Right renal pelvis (tissue), 4 donors: ENCODE data around the gene HERPUD1. TPM values are rescaled to one million over a fixed set of nuclear protein-coding genes. Genes with fewer than 3 reads are reported as not detected.
A peak's percentile ranks its signal among the peaks of the same experiment; 100 is the strongest.

Experiments
- DNase-seq, 4 donors: peaks; one replicate each; pipeline ENCODE4 v3.0.0-alpha.2; 2013; ENCODE audit warnings: low read depth in 4 of 4, low spot score in 3 of 4, missing footprints in 1 of 4
- polyA plus RNA-seq, 4 donors: library from polyadenylated mRNA; unstranded; fragments of 120-200 nt; gene quantifications; one replicate each; pipeline ENCODE4 v1.2.1, GENCODE V29; 2013; ENCODE audit not compliant: insufficient read length in 4 of 4

Gene HERPUD1
- polyA plus RNA-seq, 4 donors = 116 to 134 (median 122) TPM

GRCh38 chr16:56910654-56911539 is 21.0 kb upstream of the HERPUD1 start:
- DNase-seq = no peak

- DNase-seq = no peak
These were observed 20.0 kb upstream of the HERPUD1 start for GRCh38 chr16:56911771-56912571.

- no peak for DNase-seq
These were observed 18.9 kb upstream of the HERPUD1 start for GRCh38 chr16:56912746-56913708.

DNA sequence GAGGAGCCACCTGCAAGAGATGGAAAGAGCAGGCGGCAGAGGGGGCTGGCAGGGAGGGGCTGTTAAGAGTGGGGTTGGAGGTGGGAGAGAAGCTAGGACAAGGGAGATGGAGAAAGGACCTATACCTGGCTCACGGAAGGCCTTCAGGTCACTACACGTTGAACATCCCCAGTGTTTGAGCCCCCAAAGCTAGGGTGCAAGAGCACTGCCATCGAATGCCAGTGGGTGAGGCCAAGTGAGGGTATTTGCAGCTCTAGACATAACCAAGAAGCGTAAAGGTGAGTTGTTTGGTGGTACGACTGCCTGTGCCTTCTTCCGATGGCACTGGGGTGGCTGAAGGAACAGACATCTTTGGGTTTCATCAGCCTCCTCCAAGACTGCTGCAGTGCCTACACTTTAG is 17.0 kb upstream of the HERPUD1 start:
- no peak for DNase-seq

DNA sequence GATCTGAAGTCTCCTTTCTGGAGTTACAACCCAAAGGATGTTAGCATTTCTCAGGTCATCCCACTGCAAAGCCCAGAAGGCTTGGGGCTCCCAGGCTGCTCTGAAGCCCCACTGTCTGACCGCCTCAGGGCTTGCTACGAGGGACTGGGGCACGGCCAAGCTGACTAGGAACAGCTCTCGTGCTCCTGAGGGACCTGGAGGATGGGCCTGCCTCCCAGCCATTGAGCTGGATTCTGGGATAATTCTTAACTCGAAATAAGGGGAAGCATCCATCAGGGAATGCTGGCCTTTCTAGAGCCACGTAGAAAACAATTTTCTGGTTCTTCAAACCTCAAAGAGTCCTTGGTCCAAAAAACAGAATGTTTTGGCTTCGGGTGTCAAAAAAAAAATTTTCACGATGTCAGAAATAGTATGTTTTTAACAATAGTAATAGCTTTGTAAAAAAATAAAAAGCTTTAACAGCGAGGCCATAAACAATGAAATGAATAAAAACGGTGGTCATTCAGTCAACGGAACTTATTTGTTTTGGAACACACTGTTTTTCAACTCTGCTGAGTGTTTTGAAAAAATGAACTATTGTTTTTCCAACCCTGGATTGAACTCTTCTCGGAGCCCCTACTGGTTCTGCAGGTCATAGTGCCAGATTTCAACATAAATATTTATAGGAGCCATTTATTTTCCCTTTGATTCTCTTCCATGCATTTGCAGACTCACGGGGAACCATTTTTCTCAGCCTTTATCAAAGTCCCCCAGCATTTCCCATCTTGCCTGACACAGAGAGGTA is 16.4 kb upstream of the HERPUD1 start:
- DNase-seq = peak in 3 of 4 donors; percentile 49 to 74 (median 73)

DNA sequence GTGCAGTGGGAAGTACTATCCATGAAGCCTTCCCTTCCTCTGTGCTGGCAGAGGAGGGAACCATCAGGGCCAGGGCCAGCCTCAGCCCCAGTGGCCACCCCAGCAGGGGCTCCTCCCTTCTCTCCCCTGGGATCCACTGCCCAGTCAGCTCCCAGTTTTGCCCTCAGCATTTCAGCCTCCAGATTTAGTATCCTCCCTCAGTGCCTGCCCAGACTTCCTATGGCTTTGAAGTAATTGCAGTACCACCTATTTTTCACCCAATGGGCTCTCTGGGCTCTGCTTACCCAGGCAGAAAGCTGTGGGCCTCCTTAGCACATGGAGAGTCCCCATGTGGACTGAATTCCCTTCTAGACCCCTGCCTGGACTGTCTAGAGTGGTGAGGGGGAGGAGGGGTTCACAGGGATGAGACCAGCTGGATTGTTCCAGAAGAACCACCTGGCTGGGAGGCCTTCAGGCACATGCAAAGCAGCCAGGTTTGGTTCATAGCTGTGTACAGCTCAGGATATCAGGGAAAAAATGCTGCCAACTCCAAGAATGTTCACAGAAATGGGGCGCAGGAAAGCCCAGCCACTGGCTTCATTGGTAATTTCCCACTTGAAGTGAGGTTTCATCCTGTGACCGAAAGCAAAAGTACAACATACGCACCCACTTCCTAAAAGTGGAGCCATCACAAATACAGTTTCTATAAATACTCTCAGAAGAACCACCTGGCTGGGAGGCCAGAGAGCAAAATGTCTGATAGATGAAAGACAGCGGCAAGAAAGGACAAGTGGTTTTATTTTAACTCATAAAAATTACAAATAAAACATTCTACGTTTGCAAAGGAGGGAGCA is 15.2 kb upstream of the HERPUD1 start:
- DNase-seq = no peak

GRCh38 chr16:56918467-56919012 is 13.4 kb upstream of the HERPUD1 start:
- no peak for DNase-seq

GRCh38 chr16:56919099-56919800 is 12.7 kb upstream of the HERPUD1 start:
- no peak for DNase-seq

- DNase-seq = no peak
These were observed 10.4 kb upstream of the HERPUD1 start for GRCh38 chr16:56921571-56921970.

- DNase-seq = no peak
These were observed 8.4 kb upstream of the HERPUD1 start for GRCh38 chr16:56923481-56924091.

DNA sequence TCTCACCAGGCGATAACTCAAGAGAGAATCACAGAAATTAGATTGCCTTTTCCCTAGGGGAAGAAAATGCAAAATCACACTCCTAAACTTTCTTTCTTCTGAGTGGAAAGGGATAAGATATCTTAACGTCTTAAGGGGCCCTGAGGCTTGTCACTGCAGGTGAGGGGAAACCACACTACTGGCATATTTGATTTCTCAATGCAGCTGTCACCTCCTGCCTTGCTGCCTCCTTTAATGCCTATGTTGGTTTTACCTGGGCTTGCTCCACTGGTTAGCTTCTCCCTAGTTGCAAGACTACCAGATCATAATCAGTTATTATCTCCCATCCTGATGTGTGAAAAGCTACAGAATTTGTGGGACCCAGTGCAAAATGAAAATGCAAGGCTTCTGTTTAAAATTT is 4.5 kb upstream of the HERPUD1 start:
- DNase-seq = no peak

DNA sequence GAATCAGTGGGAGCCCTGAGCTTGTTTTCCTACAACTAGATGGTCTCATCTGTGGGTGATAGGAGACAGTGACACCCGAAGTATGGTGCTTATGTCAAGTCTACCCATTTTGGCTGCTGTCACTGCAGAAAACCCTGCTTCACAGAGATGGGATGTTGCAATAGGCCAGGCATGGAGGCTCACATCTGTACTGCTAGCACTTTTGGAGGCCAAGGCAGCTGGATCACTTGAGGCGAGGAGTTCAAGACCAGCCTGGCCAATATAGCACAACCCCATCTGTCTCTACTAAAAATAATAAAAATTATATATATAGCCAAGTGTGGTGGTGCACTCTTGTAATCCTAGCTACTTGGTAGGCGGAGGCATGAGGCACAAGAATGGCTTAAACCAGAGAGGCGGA is 2.3 kb upstream of the HERPUD1 start:
- DNase-seq = no peak

GRCh38 chr16:56930486-56931270 is 1.3 kb upstream of the HERPUD1 start:
- DNase-seq = no peak

- no peak for DNase-seq
These were observed 561 bp upstream of the HERPUD1 start for GRCh38 chr16:56931271-56931891.

- peak in 1 of 4 donors; percentile 56 for DNase-seq
These were observed 1.0 kb downstream of the HERPUD1 start for GRCh38 chr16:56932721-56933619.
